ENCODE results near the gene ARL10.
A peak's percentile ranks its signal among the peaks of the same experiment; 100 is the strongest.

Gene ARL10

GRCh38 chr5:176383248-176383905 is 18.1 kb downstream of the ARL10 start:
- H3K36me3 ChIP-seq (ENCODE audit: control insufficient read depth, insufficient read depth, low read length, severe bottlenecking): peaks cover 42% of the 10 kb centered on the region
- no peak overlapping the region for H3K4me3 ChIP-seq (ENCODE audit: low read length)
- no peak for DNase-seq (ENCODE audit: low read depth)
- H3K9ac ChIP-seq (ENCODE audit: low read length): peak overlapping the region; percentile 17
- no peaks in the 10 kb centered on the region for H3K27me3 ChIP-seq (replicated peaks; ENCODE audit: control insufficient read depth, insufficient read depth, low read length)
- peaks cover 37% of the 10 kb centered on the region for H3K4me1 ChIP-seq (ENCODE audit: control insufficient read depth, insufficient read depth, low read length)
- no peaks in the 10 kb centered on the region for H3K9me3 ChIP-seq (ENCODE audit: control insufficient read depth, low read length)

- peaks cover 37% of the 10 kb centered on the region for H3K4me1 ChIP-seq (ENCODE audit: control insufficient read depth, insufficient read depth, low read length)
- no peaks in the 10 kb centered on the region for H3K27me3 ChIP-seq (replicated peaks; ENCODE audit: control insufficient read depth, insufficient read depth, low read length)
- no peak overlapping the region for H3K4me3 ChIP-seq (ENCODE audit: low read length)
- H3K9ac ChIP-seq (ENCODE audit: low read length): no peak overlapping the region
- no peak for DNase-seq (ENCODE audit: low read depth)
- H3K36me3 ChIP-seq (ENCODE audit: control insufficient read depth, insufficient read depth, low read length, severe bottlenecking): peaks cover 42% of the 10 kb centered on the region
- no peaks in the 10 kb centered on the region for H3K9me3 ChIP-seq (ENCODE audit: control insufficient read depth, low read length)
Observed at GRCh38 chr5:176383961-176384360, 18.7 kb downstream of the ARL10 start.

- no peak for DNase-seq (ENCODE audit: low read depth)
- peaks cover 42% of the 10 kb centered on the region for H3K36me3 ChIP-seq (ENCODE audit: control insufficient read depth, insufficient read depth, low read length, severe bottlenecking)
Observed at GRCh38 chr5:176384366-176384930, 19.2 kb downstream of the ARL10 start.

GRCh38 chr5:176384991-176385390 is 19.7 kb downstream of the ARL10 start:
- Histone ChIP-seq H3K4me1 (ENCODE audit: control insufficient read depth, insufficient read depth, low read length) (peaks cover 36% of the 10 kb centered on the region), H3K27me3 (replicated peaks; ENCODE audit: control insufficient read depth, insufficient read depth, low read length) (no peaks in the 10 kb centered on the region), H3K4me3 (ENCODE audit: low read length) (no peak overlapping the region), H3K36me3 (ENCODE audit: control insufficient read depth, insufficient read depth, low read length, severe bottlenecking) (peaks cover 42% of the 10 kb centered on the region), H3K9ac (ENCODE audit: low read length) (no peak overlapping the region), H3K9me3 (ENCODE audit: control insufficient read depth, low read length) (no peaks in the 10 kb centered on the region)
- DNase-seq (ENCODE audit: low read depth): no peak

More at GRCh38 chr5:176384366-176384930, 19.2 kb downstream of the ARL10 start:
- H3K4me1 ChIP-seq (ENCODE audit: control insufficient read depth, insufficient read depth, low read length): peaks cover 37% of the 10 kb centered on the region
- no peak overlapping the region for H3K9ac ChIP-seq (ENCODE audit: low read length)
- H3K4me3 ChIP-seq (ENCODE audit: low read length): no peak overlapping the region
- no peaks in the 10 kb centered on the region for H3K9me3 ChIP-seq (ENCODE audit: control insufficient read depth, low read length)
- no peaks in the 10 kb centered on the region for H3K27me3 ChIP-seq (replicated peaks; ENCODE audit: control insufficient read depth, insufficient read depth, low read length)

- no peaks in the 10 kb centered on the region for H3K9me3 ChIP-seq (ENCODE audit: control insufficient read depth, low read length)
- no peaks in the 10 kb centered on the region for H3K27me3 ChIP-seq (replicated peaks; ENCODE audit: control insufficient read depth, insufficient read depth, low read length)
- H3K36me3 ChIP-seq (ENCODE audit: control insufficient read depth, insufficient read depth, low read length, severe bottlenecking): peaks cover 50% of the 10 kb centered on the region
- peak overlapping the region; percentile 95 for H3K9ac ChIP-seq (ENCODE audit: low read length)
- peaks cover 28% of the 10 kb centered on the region for H3K4me1 ChIP-seq (ENCODE audit: control insufficient read depth, insufficient read depth, low read length)
- DNase-seq (ENCODE audit: low read depth): no peak
- H3K4me3 ChIP-seq (ENCODE audit: low read length): peak overlapping the region; percentile 91
Observed at GRCh38 chr5:176386491-176386890, 21.2 kb downstream of the ARL10 start.

- peaks cover 59% of the 10 kb centered on the region for H3K36me3 ChIP-seq (ENCODE audit: control insufficient read depth, insufficient read depth, low read length, severe bottlenecking)
- no peaks in the 10 kb centered on the region for H3K27me3 ChIP-seq (replicated peaks; ENCODE audit: control insufficient read depth, insufficient read depth, low read length)
- H3K9ac ChIP-seq (ENCODE audit: low read length): peak overlapping the region; percentile 95
- H3K9me3 ChIP-seq (ENCODE audit: control insufficient read depth, low read length): no peaks in the 10 kb centered on the region
- H3K4me3 ChIP-seq (ENCODE audit: low read length): peak overlapping the region; percentile 91
- H3K4me1 ChIP-seq (ENCODE audit: control insufficient read depth, insufficient read depth, low read length): peaks cover 20% of the 10 kb centered on the region
- peak; percentile 9 for DNase-seq (ENCODE audit: low read depth)
Observed at GRCh38 chr5:176387384-176387925, 22.2 kb downstream of the ARL10 start.

- H3K4me3 ChIP-seq (ENCODE audit: low read length): peak overlapping the region; percentile 91
- peaks cover 20% of the 10 kb centered on the region for H3K4me1 ChIP-seq (ENCODE audit: control insufficient read depth, insufficient read depth, low read length)
- peak; percentile 37 for DNase-seq (ENCODE audit: low read depth)
- H3K36me3 ChIP-seq (ENCODE audit: control insufficient read depth, insufficient read depth, low read length, severe bottlenecking): peaks cover 56% of the 10 kb centered on the region
- H3K27me3 ChIP-seq (replicated peaks; ENCODE audit: control insufficient read depth, insufficient read depth, low read length): no peaks in the 10 kb centered on the region
- no peaks in the 10 kb centered on the region for H3K9me3 ChIP-seq (ENCODE audit: control insufficient read depth, low read length)
- peak overlapping the region; percentile 95 for H3K9ac ChIP-seq (ENCODE audit: low read length)
Observed at GRCh38 chr5:176388003-176388443, 22.7 kb downstream of the ARL10 start.

GRCh38 chr5:176388444-176389134 is 23.3 kb downstream of the ARL10 start, which contains the start of the genes HIGD2A and NOP16:
HIGD2A (plus strand) TSS chr5:176388751; CDS start chr5:176388820, 69 bp downstream.
NOP16 (minus strand) TSS chr5:176388598; CDS start chr5:176388539, 59 bp downstream.
- Histone ChIP-seq H3K9me3 (ENCODE audit: control insufficient read depth, low read length) (no peaks in the 10 kb centered on the region), H3K36me3 (ENCODE audit: control insufficient read depth, insufficient read depth, low read length, severe bottlenecking) (peaks cover 55% of the 10 kb centered on the region), H3K4me1 (ENCODE audit: control insufficient read depth, insufficient read depth, low read length) (peaks cover 20% of the 10 kb centered on the region), H3K9ac (ENCODE audit: low read length) (peak within 1 kb of the TSS; percentile 95), H3K27me3 (replicated peaks; ENCODE audit: control insufficient read depth, insufficient read depth, low read length) (no peaks in the 10 kb centered on the region), H3K4me3 (ENCODE audit: low read length) (peak within 1 kb of the TSS; percentile 91)
- DNase-seq (ENCODE audit: low read depth): peak; percentile 100

GRCh38 chr5:176389135-176390123 is 24.1 kb downstream of the ARL10 start:
- peaks cover 53% of the 10 kb centered on the region for H3K36me3 ChIP-seq (ENCODE audit: control insufficient read depth, insufficient read depth, low read length, severe bottlenecking)

DNA sequence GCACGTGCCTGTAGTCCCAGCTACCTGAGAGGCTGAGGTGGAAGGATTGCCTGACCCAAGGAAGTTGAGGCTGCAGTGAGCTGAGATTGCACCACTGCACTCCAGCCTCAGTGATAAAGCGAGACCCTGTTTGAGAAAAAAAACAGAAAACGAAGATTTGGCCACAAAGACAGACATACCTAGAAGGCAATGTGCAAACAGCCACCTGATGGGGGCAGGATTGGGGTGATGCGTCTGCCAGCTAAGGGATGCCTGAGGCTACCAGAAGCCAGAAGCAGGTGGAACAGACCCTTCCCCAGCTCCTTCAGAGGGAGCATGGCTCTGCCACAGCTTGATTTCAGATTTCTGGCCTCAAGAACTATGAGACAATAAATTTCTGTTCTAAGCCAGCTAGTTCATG is 26.2 kb downstream of the ARL10 start:
- Histone ChIP-seq H3K9ac (ENCODE audit: low read length) (no peak overlapping the region), H3K9me3 (ENCODE audit: control insufficient read depth, low read length) (no peaks in the 10 kb centered on the region), H3K36me3 (ENCODE audit: control insufficient read depth, insufficient read depth, low read length, severe bottlenecking) (peaks cover 41% of the 10 kb centered on the region), H3K4me3 (ENCODE audit: low read length) (no peak overlapping the region), H3K27me3 (replicated peaks; ENCODE audit: control insufficient read depth, insufficient read depth, low read length) (no peaks in the 10 kb centered on the region), H3K4me1 (ENCODE audit: control insufficient read depth, insufficient read depth, low read length) (peaks cover 16% of the 10 kb centered on the region)
- DNase-seq (ENCODE audit: low read depth): no peak

More at GRCh38 chr5:176389135-176390123, 24.1 kb downstream of the ARL10 start:
- H3K9me3 ChIP-seq (ENCODE audit: control insufficient read depth, low read length): no peaks in the 10 kb centered on the region
- peak overlapping the region; percentile 91 for H3K4me3 ChIP-seq (ENCODE audit: low read length)
- H3K27me3 ChIP-seq (replicated peaks; ENCODE audit: control insufficient read depth, insufficient read depth, low read length): no peaks in the 10 kb centered on the region
- peak overlapping the region; percentile 95 for H3K9ac ChIP-seq (ENCODE audit: low read length)
- peaks cover 20% of the 10 kb centered on the region for H3K4me1 ChIP-seq (ENCODE audit: control insufficient read depth, insufficient read depth, low read length)
- DNase-seq (ENCODE audit: low read depth): no peak
